Fibroblast of lung (primary cell): ENCODE measurements around the gene GDPGP1. TPM values are rescaled to one million over a fixed set of nuclear protein-coding genes. Genes with fewer than 3 reads are reported as not detected.

Source experiments
- DNase-seq, 2 donors: peaks; one replicate each; pipeline versions ENCODE4 v3.0.0 to v3.0.0-alpha.2; 2010; ENCODE audit warnings: low read depth in 2 of 2
- H2AFZ ChIP-seq: 2 replicates; pipeline ENCODE4 v1.5.1; 2012; ENCODE audit warnings: low read length, control low read depth, inconsistent platforms
- H3K27ac ChIP-seq: 2 replicates; pipeline ENCODE4 v1.5.1; 2011; ENCODE audit warnings: low read length, control low read depth; ENCODE audit not compliant: insufficient read depth
- H3K27me3 ChIP-seq: 2 replicates; pipeline ENCODE4 v1.5.1; 2011; ENCODE audit warnings: mild to moderate bottlenecking, low read length; ENCODE audit not compliant: control insufficient read depth, insufficient read depth
- H3K36me3 ChIP-seq: 2 replicates; pipeline ENCODE4 v1.5.1; 2011; ENCODE audit warnings: low read length; ENCODE audit not compliant: control insufficient read depth, insufficient read depth
- H3K4me1 ChIP-seq: 2 replicates; pipeline ENCODE4 v1.5.1; 2011; ENCODE audit warnings: low read length; ENCODE audit not compliant: control insufficient read depth, insufficient read depth; ENCODE audit errors: extremely low read depth
- H3K4me2 ChIP-seq: 2 replicates; pipeline ENCODE4 v1.5.1; 2011; ENCODE audit warnings: low read length, control low read depth; ENCODE audit not compliant: insufficient read depth; ENCODE audit errors: extremely low read depth
- H3K4me3 ChIP-seq, 4 experiments: fragments of 200-600 bp in 1 of 4; sonication (generic) in 1 of 4; replicated peaks in 1 of 4; 2 replicates each; pipeline ENCODE4 v1.5.1; 2011 to 2016; ENCODE audit warnings: low read length in 4 of 4, low read depth in 3 of 4, mild to moderate bottlenecking in 3 of 4, control low read depth in 2 of 4, inconsistent platforms in 1 of 4, mixed read lengths in 1 of 4; ENCODE audit not compliant: insufficient read depth in 1 of 4; ENCODE audit errors: control extremely low read depth in 1 of 4
- H3K79me2 ChIP-seq: 2 replicates; pipeline ENCODE4 v1.5.1; 2012; ENCODE audit warnings: mild to moderate bottlenecking, low read length, inconsistent platforms; ENCODE audit not compliant: control insufficient read depth, insufficient read depth
- H3K9ac ChIP-seq: 2 replicates; pipeline ENCODE4 v1.5.1; 2011; ENCODE audit warnings: mild to moderate bottlenecking, low read length, control low read depth; ENCODE audit not compliant: insufficient read depth
- H3K9me3 ChIP-seq: 2 replicates; pipeline ENCODE4 v1.5.1; 2012; ENCODE audit warnings: low read depth, low read length; ENCODE audit not compliant: control insufficient read depth, insufficient read depth
- H4K20me1 ChIP-seq: 2 replicates; pipeline ENCODE4 v1.5.1; 2011; ENCODE audit warnings: low read length; ENCODE audit not compliant: control insufficient read depth, insufficient read depth; ENCODE audit errors: extremely low read depth
- CTCF ChIP-seq, 2 donors: IDR thresholded peaks in 1 of 2; conservative IDR thresholded peaks in 1 of 2; 1 replicate in 1 of 2; 2 replicates in 1 of 2; pipeline ENCODE4 v1.5.1; 2011 to 2012; ENCODE audit warnings: low read length in 2 of 2, control low read depth in 1 of 2, inconsistent platforms in 1 of 2, low read depth in 1 of 2, mild to moderate bottlenecking in 1 of 2
- EZH2 ChIP-seq: IDR thresholded peaks from 2 replicates; pipeline ENCODE4 v1.5.1; 2012; ENCODE audit warnings: low read length, control low read depth, mild to moderate bottlenecking; ENCODE audit errors: missing control alignments
- polyA plus RNA-seq, 2 donors: library from polyadenylated mRNA; depleted of rRNA in 1 of 2; stranded (reverse) in 1 of 2; unstranded in 1 of 2; fragments of >200 nt; gene quantifications; 2 replicates each; pipeline ENCODE4 v1.2.1, GENCODE V29; 2011 to 2012; ENCODE audit warnings: missing spikeins in 1 of 2
- total RNA-seq: library from RNA; depleted of rRNA; stranded (reverse); fragments of >200 nt; gene quantifications from 2 replicates; pipeline ENCODE4 v1.2.1, GENCODE V29; 2014

GDPGP1 gene
- total and polyA plus RNA-seq, 2 donors (not counting 1 experiment from before 2014, with no cell fraction given), result 1.9 to 9.7 TPM

- Histone ChIP-seq H3K27ac (peak overlapping the region; percentile 16), H3K9me3 (no peaks in the 10 kb centered on the region), H3K9ac (peak overlapping the region; percentile 59), H3K79me2 (no peaks in the 10 kb centered on the region), H2AFZ (peak overlapping the region; percentile 36), H3K27me3 (no peaks in the 10 kb centered on the region), H3K4me2 (peak overlapping the region; percentile 75), H3K36me3 (no peaks in the 10 kb centered on the region), H4K20me1 (no peaks in the 10 kb centered on the region), H3K4me3 (peak overlapping the region; percentile 51 to 79 (median 76)), H3K4me1 (no peaks in the 10 kb centered on the region)
- no peak for TF ChIP-seq EZH2
- TF ChIP-seq CTCF (conservative IDR thresholded peaks at IDR 0.05 in 1 of 2, IDR thresholded peaks at IDR 0.05 in 1 of 2; ENCODE audit: low read depth in 1 of 2, low read length in 2 of 2), result no peak
- DNase-seq, result no peak
Observed at GRCh38 chr15:90200534-90201129, 33.4 kb upstream of the GDPGP1 start.

- peak within 1 kb of the TSS; percentile 16 for H3K27ac ChIP-seq
- TF ChIP-seq CTCF (conservative IDR thresholded peaks at IDR 0.05 in 1 of 2, IDR thresholded peaks at IDR 0.05 in 1 of 2; ENCODE audit: low read depth in 1 of 2, low read length in 2 of 2) (no peak), EZH2 (no peak)
- DNase-seq, result peak; percentile 29 to 57
- H3K9me3 ChIP-seq, result no peaks in the 10 kb centered on the region
- peak within 1 kb of the TSS; percentile 96 for H3K4me2 ChIP-seq
- H4K20me1 ChIP-seq, result no peaks in the 10 kb centered on the region
- H3K27me3 ChIP-seq, result no peaks in the 10 kb centered on the region
- no peaks in the 10 kb centered on the region for H3K4me1 ChIP-seq
- H3K79me2 ChIP-seq, result no peaks in the 10 kb centered on the region
- H3K36me3 ChIP-seq, result no peaks in the 10 kb centered on the region
- H3K4me3 ChIP-seq, result peak within 1 kb of the TSS; percentile 63 to 79 (median 76)
- H2AFZ ChIP-seq, result peak within 1 kb of the TSS; percentile 59
- peak within 1 kb of the TSS; percentile 59 for H3K9ac ChIP-seq
Observed at GRCh38 chr15:90201130-90201943, 32.7 kb upstream of the GDPGP1 start, which contains the start of gene SEMA4B. TSS of gene SEMA4B (plus strand) at chr15:90201330. CDS start at chr15:90201579, 249 bp downstream.

- DNase-seq, result no peak
- peak overlapping the region; percentile 59 for H3K9ac ChIP-seq
- H3K4me1 ChIP-seq, result no peaks in the 10 kb centered on the region
- TF ChIP-seq CTCF (conservative IDR thresholded peaks at IDR 0.05 in 1 of 2, IDR thresholded peaks at IDR 0.05 in 1 of 2; ENCODE audit: low read depth in 1 of 2, low read length in 2 of 2), result no peak
- no peak for TF ChIP-seq EZH2
- no peaks in the 10 kb centered on the region for H3K79me2 ChIP-seq
- peak overlapping the region; percentile 96 for H3K4me2 ChIP-seq
- no peaks in the 10 kb centered on the region for H3K27me3 ChIP-seq
- no peaks in the 10 kb centered on the region for H3K36me3 ChIP-seq
- H4K20me1 ChIP-seq, result no peaks in the 10 kb centered on the region
- H3K4me3 ChIP-seq, result peak overlapping the region; percentile 63 to 79 (median 76)
- H2AFZ ChIP-seq, result peak overlapping the region; percentile 3
- no peaks in the 10 kb centered on the region for H3K9me3 ChIP-seq
- no peak overlapping the region for H3K27ac ChIP-seq
Observed at GRCh38 chr15:90201944-90202375, 32.0 kb upstream of the GDPGP1 start.
